IMR-90 (cell line): ENCODE data around the gene SCFD2.
"Not testable (repeated sequence)": the region's sequence is repeated elsewhere in the genome, so short reads cannot be mapped to it uniquely, and the experiment has no call there.

ENCODE experiments used
- CEBPB ChIP-seq: IDR thresholded peaks from 2 replicates; pipeline ENCODE4 v1.6.1; 2012; ENCODE audit warnings: low read depth, low read length, improper control_type of control experiment
- ELK1 ChIP-seq: fragments of 150-350 bp; IDR thresholded peaks from 2 replicates; pipeline ENCODE4 v1.6.1; 2016; ENCODE audit warnings: low read depth, mild to moderate bottlenecking, low read length, moderate library complexity, borderline replicate concordance
- FOS ChIP-seq: fragments of 150-350 bp; IDR thresholded peaks from 2 replicates; pipeline ENCODE4 v1.6.1; 2016; ENCODE audit warnings: low read depth, low read length
- MAFK ChIP-seq: IDR thresholded peaks from 2 replicates; pipeline ENCODE4 v1.6.1; 2012; ENCODE audit warnings: low read depth, low read length, improper control_type of control experiment
- MAZ ChIP-seq: IDR thresholded peaks from 2 replicates; pipeline ENCODE4 v1.6.1; 2012; ENCODE audit warnings: low read depth, mild to moderate bottlenecking, low read length, improper control_type of control experiment, moderate library complexity, borderline replicate concordance
- POLR2A ChIP-seq: IDR thresholded peaks from 2 replicates; pipeline ENCODE4 v1.6.1; 2012; ENCODE audit warnings: mild to moderate bottlenecking, low read depth, low read length
- RAD21 ChIP-seq: IDR thresholded peaks from 2 replicates; pipeline ENCODE4 v1.6.1; 2012; ENCODE audit warnings: low read length, improper control_type of control experiment
- RCOR1 ChIP-seq: IDR thresholded peaks from 2 replicates; pipeline ENCODE4 v1.6.1; 2012; ENCODE audit warnings: mild to moderate bottlenecking, low read length, improper control_type of control experiment; ENCODE audit not compliant: insufficient replicate concordance
- SMC3 ChIP-seq: fragments of 150-350 bp; IDR thresholded peaks from 2 replicates; pipeline ENCODE4 v1.6.1; 2016; ENCODE audit warnings: low read depth, mild to moderate bottlenecking, antibody characterized with exemption, low read length, moderate library complexity
- TF ChIP-seq, protein P1 (sequence below): conservative IDR thresholded peaks from 2 replicates; pipeline ENCODE4 v1.5.1; 2012; ENCODE audit warnings: mild to moderate bottlenecking, low read depth, low read length, improper control_type of control experiment

GRCh38 chr4:53340145-53340544 lies 25.7 kb downstream of the SCFD2 start:
- TF ChIP-seq, protein P1, sequence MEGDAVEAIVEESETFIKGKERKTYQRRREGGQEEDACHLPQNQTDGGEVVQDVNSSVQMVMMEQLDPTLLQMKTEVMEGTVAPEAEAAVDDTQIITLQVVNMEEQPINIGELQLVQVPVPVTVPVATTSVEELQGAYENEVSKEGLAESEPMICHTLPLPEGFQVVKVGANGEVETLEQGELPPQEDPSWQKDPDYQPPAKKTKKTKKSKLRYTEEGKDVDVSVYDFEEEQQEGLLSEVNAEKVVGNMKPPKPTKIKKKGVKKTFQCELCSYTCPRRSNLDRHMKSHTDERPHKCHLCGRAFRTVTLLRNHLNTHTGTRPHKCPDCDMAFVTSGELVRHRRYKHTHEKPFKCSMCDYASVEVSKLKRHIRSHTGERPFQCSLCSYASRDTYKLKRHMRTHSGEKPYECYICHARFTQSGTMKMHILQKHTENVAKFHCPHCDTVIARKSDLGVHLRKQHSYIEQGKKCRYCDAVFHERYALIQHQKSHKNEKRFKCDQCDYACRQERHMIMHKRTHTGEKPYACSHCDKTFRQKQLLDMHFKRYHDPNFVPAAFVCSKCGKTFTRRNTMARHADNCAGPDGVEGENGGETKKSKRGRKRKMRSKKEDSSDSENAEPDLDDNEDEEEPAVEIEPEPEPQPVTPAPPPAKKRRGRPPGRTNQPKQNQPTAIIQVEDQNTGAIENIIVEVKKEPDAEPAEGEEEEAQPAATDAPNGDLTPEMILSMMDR = not testable (repeated sequence)
- TF ChIP-seq ELK1, MAFK, RAD21, MAZ, POLR2A, SMC3, RCOR1, CEBPB, FOS: not testable (repeated sequence)
